NCI-H128 (cell line): ENCODE measurements around the gene SPHK2.
"Not testable (repeated sequence)": the region's sequence is repeated elsewhere in the genome, so short reads cannot be mapped to it uniquely, and the experiment has no call there.

Experiments
- DNase-seq: peaks from one replicate; lab custom pipeline; 2025; ENCODE audit not compliant: unreplicated experiment; lab: John Stamatoyannopoulos, UW

Gene SPHK2

GRCh38 chr19:48678201-48678600, 58.9 kb downstream of the SPHK2 start:
- DNase-seq: no peak

- DNase-seq: not testable (repeated sequence)
Observed at GRCh38 chr19:48680006-48680405, 60.7 kb downstream of the SPHK2 start.
